Endothelial cell of umbilical vein (primary cell): ENCODE data around the gene COQ4.

Source experiments
- JUN ChIP-seq: IDR thresholded peaks from 2 replicates; pipeline ENCODE4 v1.6.1; 2011; ENCODE audit warnings: borderline replicate concordance, low read depth; ENCODE audit not compliant: insufficient read length, insufficient read depth
- MYC ChIP-seq: IDR thresholded peaks from one replicate; pipeline ENCODE4 v1.6.1; 2011; ENCODE audit warnings: mild to moderate bottlenecking, low read depth, low read length
- POLR2A ChIP-seq: IDR thresholded peaks from 2 replicates; pipeline ENCODE4 v1.6.1; 2012; ENCODE audit warnings: low read depth, mild to moderate bottlenecking, control low read depth, low read length
- POLR2AphosphoS5 ChIP-seq: IDR thresholded peaks from 2 replicates; pipeline ENCODE4 v1.6.1; 2012; ENCODE audit warnings: low read depth, mild to moderate bottlenecking, control low read depth, low read length, moderate library complexity; ENCODE audit not compliant: insufficient read depth
- TF ChIP-seq, protein P1 (sequence below), 2 donors: IDR thresholded peaks; 1 replicate in 1 of 2; 2 replicates in 1 of 2; pipeline ENCODE4 v1.5.1; 2011; ENCODE audit warnings: low read length in 2 of 2, mild to moderate bottlenecking in 2 of 2, moderate library complexity in 2 of 2, control low read depth in 1 of 2, inconsistent platforms in 1 of 2, low read depth in 1 of 2; ENCODE audit not compliant: insufficient read depth in 1 of 2; ENCODE audit errors: extremely low read depth in 1 of 2
- TF ChIP-seq, protein P2 (sequence below): IDR thresholded peaks from 2 replicates; pipeline ENCODE4 v1.6.1; 2011; ENCODE audit not compliant: insufficient read depth, insufficient read length

DNA sequence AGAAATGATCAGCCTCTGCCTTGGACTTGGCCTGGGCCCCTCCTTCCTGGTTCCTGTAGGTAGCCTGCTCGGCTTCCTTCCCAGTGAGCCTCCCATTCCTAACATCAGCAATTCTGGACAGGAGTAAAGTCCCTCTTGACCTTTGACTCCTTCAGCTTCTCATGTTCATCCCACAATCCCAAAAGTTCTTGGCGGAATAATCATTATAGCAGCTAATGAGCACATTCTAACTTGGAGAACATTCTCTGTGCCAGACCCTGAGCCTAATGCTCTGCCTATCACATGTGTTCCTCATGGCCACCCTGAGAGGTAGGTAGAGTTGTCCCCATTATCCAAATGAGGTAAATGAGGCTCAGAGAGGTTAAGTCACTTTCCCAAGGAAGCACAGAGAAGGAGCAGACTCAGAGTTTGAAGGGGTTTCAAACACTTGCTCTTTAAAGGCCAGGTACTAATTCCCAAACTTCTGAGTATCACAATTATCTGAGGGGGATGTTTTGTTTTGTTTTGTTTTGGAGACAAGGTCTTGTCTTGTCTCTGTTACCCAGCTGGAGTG is 25.3 kb upstream of the COQ4 start:
- TF ChIP-seq, protein P1, sequence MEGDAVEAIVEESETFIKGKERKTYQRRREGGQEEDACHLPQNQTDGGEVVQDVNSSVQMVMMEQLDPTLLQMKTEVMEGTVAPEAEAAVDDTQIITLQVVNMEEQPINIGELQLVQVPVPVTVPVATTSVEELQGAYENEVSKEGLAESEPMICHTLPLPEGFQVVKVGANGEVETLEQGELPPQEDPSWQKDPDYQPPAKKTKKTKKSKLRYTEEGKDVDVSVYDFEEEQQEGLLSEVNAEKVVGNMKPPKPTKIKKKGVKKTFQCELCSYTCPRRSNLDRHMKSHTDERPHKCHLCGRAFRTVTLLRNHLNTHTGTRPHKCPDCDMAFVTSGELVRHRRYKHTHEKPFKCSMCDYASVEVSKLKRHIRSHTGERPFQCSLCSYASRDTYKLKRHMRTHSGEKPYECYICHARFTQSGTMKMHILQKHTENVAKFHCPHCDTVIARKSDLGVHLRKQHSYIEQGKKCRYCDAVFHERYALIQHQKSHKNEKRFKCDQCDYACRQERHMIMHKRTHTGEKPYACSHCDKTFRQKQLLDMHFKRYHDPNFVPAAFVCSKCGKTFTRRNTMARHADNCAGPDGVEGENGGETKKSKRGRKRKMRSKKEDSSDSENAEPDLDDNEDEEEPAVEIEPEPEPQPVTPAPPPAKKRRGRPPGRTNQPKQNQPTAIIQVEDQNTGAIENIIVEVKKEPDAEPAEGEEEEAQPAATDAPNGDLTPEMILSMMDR (IDR thresholded peaks at IDR 0.05; ENCODE audit: extremely low read depth in 1 of 2, insufficient read depth in 1 of 2, low read depth in 1 of 2, low read length in 2 of 2) = no peak
- TF ChIP-seq MYC = no peak
- TF ChIP-seq JUN = no peak
- TF ChIP-seq, protein P2, sequence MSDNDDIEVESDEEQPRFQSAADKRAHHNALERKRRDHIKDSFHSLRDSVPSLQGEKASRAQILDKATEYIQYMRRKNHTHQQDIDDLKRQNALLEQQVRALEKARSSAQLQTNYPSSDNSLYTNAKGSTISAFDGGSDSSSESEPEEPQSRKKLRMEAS = no peak
- TF ChIP-seq POLR2A = no peak
- no peak for TF ChIP-seq POLR2AphosphoS5
